GM23338 (cell line): ENCODE measurements around the gene BOLA3.

ENCODE experiments used
- CTCF ChIP-seq, 2 experiments: fragments of 200-600 bp in 1 of 2; sonication (generic) in 1 of 2; conservative IDR thresholded peaks; 2 replicates each; pipeline versions ENCODE4 v1.5.1 to v1.6.1; 2016 to 2017; ENCODE audit warnings: antibody characterized with exemption in 2 of 2, low read depth in 2 of 2, mild to moderate bottlenecking in 2 of 2, moderate library complexity in 1 of 2
- POLR2AphosphoS5 ChIP-seq: IDR thresholded peaks from 2 replicates; pipeline ENCODE4 v1.6.1; 2016; ENCODE audit warnings: antibody characterized with exemption, low read depth

- no peak for TF ChIP-seq CTCF (conservative IDR thresholded peaks at IDR 0.05; ENCODE audit: low read depth in 2 of 2)
- no peak for TF ChIP-seq POLR2AphosphoS5
These were observed 53.4 kb downstream of the BOLA3 start for GRCh38 chr2:74094291-74094690.
